PC-3 (cell line): ENCODE data around the gene GPC5. TPM values are rescaled to one million over a fixed set of nuclear protein-coding genes. Genes with fewer than 3 reads are reported as not detected.

ENCODE experiments used
- ATAC-seq: fragments of 200-7000 bp; cut with Tn5 transposase; 2 replicates; pipeline ENCODE4 v1.9.1; 2020; ENCODE audit warnings: mild to moderate bottlenecking, moderate library complexity
- BruUV-seq: library from RNA; stranded (reverse); fragments of 400-500 nt; replicated peaks from 2 replicates; lab custom pipeline; 2021; lab: Mats Ljungman, UMichigan
- CTCF ChIA-PET: fragments of 300-600 bp; sonication (Branson Sonifier 250); formaldehyde crosslinking; loops from one replicate; lab custom pipeline; 2022; ENCODE audit warnings: antibody characterized with exemption; lab: Charles Lee
- POLR2A ChIA-PET: fragments of 300-600 bp; sonication (Branson Sonifier 250); formaldehyde crosslinking; loops from one replicate; lab custom pipeline; 2022; ENCODE audit warnings: antibody characterized with exemption; ENCODE audit not compliant: unreplicated experiment; lab: Charles Lee
- DNase-seq: peaks from one replicate; pipeline ENCODE4 v3.0.0-alpha.2; 2015
- H2AFZ ChIP-seq: fragments of 300-600 bp; sonication (generic); 2 replicates; pipeline ENCODE4 v1.6.0; 2016; ENCODE audit warnings: antibody characterized with exemption, low read length
- H3F3A ChIP-seq: fragments of 300-600 bp; sonication (generic); one replicate; pipeline ENCODE4 v1.6.0; 2017; ENCODE audit warnings: antibody characterized with exemption, low read length, control low read depth, mild to moderate bottlenecking; ENCODE audit not compliant: unreplicated experiment
- H3K27ac ChIP-seq: fragments of 300-600 bp; sonication (generic); 2 replicates; pipeline ENCODE4 v1.5.1; 2016; ENCODE audit warnings: mild to moderate bottlenecking, low read length
- H3K27me3 ChIP-seq: fragments of 300-600 bp; sonication (generic); 2 replicates; pipeline ENCODE4 v1.6.1; 2016; ENCODE audit warnings: low read length, mixed read lengths
- H3K36me3 ChIP-seq: fragments of 300-600 bp; sonication (generic); 2 replicates; pipeline ENCODE4 v1.6.1; 2016; ENCODE audit warnings: low read depth, mixed run types, low read length, mixed read lengths
- H3K4me1 ChIP-seq: fragments of 300-600 bp; sonication (generic); 2 replicates; pipeline ENCODE4 v1.5.1; 2016; ENCODE audit warnings: low read length; ENCODE audit not compliant: insufficient read depth
- H3K4me2 ChIP-seq: fragments of 300-600 bp; sonication (generic); 2 replicates; pipeline ENCODE4 v1.6.0; 2016; ENCODE audit warnings: low read length
- H3K4me3 ChIP-seq: fragments of 300-600 bp; sonication (generic); 2 replicates; pipeline ENCODE4 v1.5.1; 2016; ENCODE audit warnings: mild to moderate bottlenecking, low read length, mixed read lengths
- H3K79me2 ChIP-seq: fragments of 300-600 bp; sonication (generic); 2 replicates; pipeline ENCODE4 v1.6.1; 2017; ENCODE audit warnings: low read length, mixed read lengths
- H3K9ac ChIP-seq: fragments of 300-600 bp; sonication (generic); 2 replicates; pipeline ENCODE4 v1.6.0; 2016; ENCODE audit warnings: mild to moderate bottlenecking, low read length
- H3K9me2 ChIP-seq: fragments of 300-600 bp; sonication (generic); replicated peaks from 2 replicates; pipeline ENCODE4 v1.6.1; 2016; ENCODE audit warnings: mixed run types, low read length, mixed read lengths
- H3K9me3 ChIP-seq: fragments of 300-600 bp; sonication (generic); 2 replicates; pipeline ENCODE4 v1.6.1; 2016; ENCODE audit warnings: low read length, mixed read lengths
- H4K20me1 ChIP-seq: fragments of 300-600 bp; sonication (generic); 2 replicates; pipeline ENCODE4 v1.6.1; 2016; ENCODE audit warnings: low read length, mixed read lengths
- CTCF ChIP-seq: fragments of 300-600 bp; sonication (generic); conservative IDR thresholded peaks from 2 replicates; pipeline ENCODE4 v1.5.1; 2017; ENCODE audit warnings: antibody characterized with exemption, low read depth, mild to moderate bottlenecking, low read length
- EZH2 ChIP-seq: fragments of 300-600 bp; sonication (generic); IDR thresholded peaks from one replicate; pipeline ENCODE4 v1.6.1; 2017; ENCODE audit warnings: antibody characterized with exemption, mild to moderate bottlenecking, low read length; ENCODE audit not compliant: unreplicated experiment
- EZH2phosphoT487 ChIP-seq: fragments of 300-600 bp; sonication (generic); IDR thresholded peaks from 2 replicates; pipeline ENCODE4 v1.6.1; 2018; ENCODE audit warnings: mild to moderate bottlenecking, antibody characterized with exemption, low read length, borderline replicate concordance
- intact Hi-C: fragments of 100-400 bp; cut with micrococcal nuclease; formaldehyde crosslinking; loops from 2 replicates; pipeline ENCODE4 v1.9.0; 2023
- total RNA-seq: library from RNA; depleted of rRNA; stranded (reverse); fragments of >200 nt; gene quantifications from 2 replicates; pipeline ENCODE4 v1.2.3, GENCODE V29; 2014

The GPC5 gene
- total RNA-seq, 1 experiment from 2014 or later: not detected

DNA sequence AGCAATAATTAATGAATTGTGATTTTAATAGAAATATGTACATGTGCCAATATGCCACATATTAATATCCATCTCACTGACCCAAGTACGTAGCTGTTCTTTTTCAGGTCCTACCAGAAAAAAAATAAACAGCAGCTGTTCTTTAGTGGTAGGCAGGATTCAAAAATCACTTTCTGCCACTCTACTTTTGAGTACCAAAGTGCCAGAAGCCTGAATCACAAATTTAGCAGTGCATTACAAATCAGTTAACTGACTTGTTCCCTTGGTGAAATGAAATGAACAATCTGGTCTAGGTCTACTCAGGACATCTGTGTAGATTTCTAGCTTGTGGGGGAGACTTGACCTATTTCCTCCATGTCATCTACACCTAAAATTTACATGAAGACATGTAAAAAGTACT, 1052.6 kb downstream of the GPC5 start:
- ATAC-seq (no peak), DNase-seq (no peak)
- no peaks in the 10 kb centered on the region for H3K9me2 ChIP-seq
- no peak overlapping the region for H3K4me3 ChIP-seq
- no peaks in the 10 kb centered on the region for H3K4me1 ChIP-seq
- no peaks in the 10 kb centered on the region for H3F3A ChIP-seq
- CTCF ChIA-PET: no interaction called here
- no peaks in the 10 kb centered on the region for H3K27me3 ChIP-seq
- no peaks in the 10 kb centered on the region for H3K9me3 ChIP-seq
- no TSS peak for BruUV-seq
- no peak overlapping the region for H3K27ac ChIP-seq
- POLR2A ChIA-PET: no interaction called here
- H3K79me2 ChIP-seq: no peaks in the 10 kb centered on the region
- TF ChIP-seq CTCF (no peak), EZH2 (no peak), EZH2phosphoT487 (no peak)
- no peak overlapping the region for H3K9ac ChIP-seq
- no peaks in the 10 kb centered on the region for H4K20me1 ChIP-seq
- no peak overlapping the region for H3K4me2 ChIP-seq
- no peaks in the 10 kb centered on the region for H3K36me3 ChIP-seq
- no peak overlapping the region for H2AFZ ChIP-seq
- intact Hi-C loops: no loop called here

- DNase-seq: no peak
- Histone ChIP-seq H4K20me1 (no peaks in the 10 kb centered on the region), H3K4me1 (no peaks in the 10 kb centered on the region), H3K9me3 (no peaks in the 10 kb centered on the region), H3K9ac (no peak overlapping the region), H3K4me2 (no peak overlapping the region; the same call in 1 of the 2 replicates), H3K36me3 (no peaks in the 10 kb centered on the region), H3K4me3 (no peak overlapping the region), H3K27me3 (no peaks in the 10 kb centered on the region), H3K9me2 (no peaks in the 10 kb centered on the region), H2AFZ (no peak overlapping the region; the same call in 1 of the 2 replicates), H3F3A (no peaks in the 10 kb centered on the region), H3K27ac (no peak overlapping the region), H3K79me2 (no peaks in the 10 kb centered on the region)
- CTCF ChIA-PET: no interaction called here
- no peak for ATAC-seq
- intact Hi-C loops: no loop called here
- no peak for TF ChIP-seq EZH2phosphoT487
- no peak for TF ChIP-seq EZH2
- no peak for TF ChIP-seq CTCF
- POLR2A ChIA-PET: no interaction called here
- BruUV-seq: no TSS peak
These were observed 1054.4 kb downstream of the GPC5 start for GRCh38 chr13:92452840-92453239.

DNA sequence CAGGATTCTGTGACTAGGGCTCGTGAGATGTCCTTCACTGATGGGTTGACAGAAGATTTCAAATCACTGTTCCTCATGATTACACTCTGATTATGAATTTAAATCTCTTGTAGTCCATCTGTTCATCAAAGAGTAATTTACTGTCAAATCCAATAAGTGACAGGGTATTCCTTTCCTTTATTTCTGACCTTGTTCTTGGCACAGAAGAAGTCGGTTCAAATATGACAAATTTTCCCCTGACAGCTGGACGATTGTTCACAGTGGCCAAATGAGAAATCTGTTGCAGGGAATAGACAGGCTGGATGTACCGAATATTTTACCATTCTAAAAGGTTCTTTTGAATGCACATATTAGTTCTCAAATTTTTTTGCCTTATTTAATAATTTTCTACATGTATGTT, 1060.9 kb downstream of the GPC5 start:
- intact Hi-C loops: no loop called here
- no peak for DNase-seq
- no peak for TF ChIP-seq EZH2phosphoT487
- Histone ChIP-seq H3K36me3 (no peaks in the 10 kb centered on the region), H2AFZ (no peak overlapping the region), H3K27ac (no peak overlapping the region), H3K4me2 (no peak overlapping the region), H3F3A (no peaks in the 10 kb centered on the region), H3K79me2 (no peaks in the 10 kb centered on the region), H3K9me3 (no peaks in the 10 kb centered on the region), H3K9ac (no peak overlapping the region), H3K9me2 (no peaks in the 10 kb centered on the region), H3K27me3 (no peaks in the 10 kb centered on the region), H4K20me1 (no peaks in the 10 kb centered on the region), H3K4me3 (no peak overlapping the region), H3K4me1 (no peaks in the 10 kb centered on the region)
- ChIA-PET POLR2A (no interaction called here), CTCF (no interaction called here)
- no TSS peak for BruUV-seq
- ATAC-seq: no peak
